Epithelial cell of esophagus (primary cell): ENCODE results near the gene FBXW4.
A peak's percentile ranks its signal among the peaks of the same experiment; 100 is the strongest.

Experiments used
- DNase-seq: peaks from one replicate; pipeline ENCODE4 v3.0.0; 2010; ENCODE audit warnings: low read depth
- H3K4me3 ChIP-seq: 2 replicates; pipeline ENCODE4 v1.5.1; 2011; ENCODE audit warnings: mild to moderate bottlenecking, low read length, control low read depth
- TF ChIP-seq, protein P1 (sequence below): IDR thresholded peaks from 2 replicates; pipeline ENCODE4 v1.5.1; 2011; ENCODE audit warnings: low read depth, mild to moderate bottlenecking, low read length, control low read depth, inconsistent platforms; ENCODE audit not compliant: insufficient read depth; ENCODE audit errors: missing control alignments

FBXW4 gene

DNA sequence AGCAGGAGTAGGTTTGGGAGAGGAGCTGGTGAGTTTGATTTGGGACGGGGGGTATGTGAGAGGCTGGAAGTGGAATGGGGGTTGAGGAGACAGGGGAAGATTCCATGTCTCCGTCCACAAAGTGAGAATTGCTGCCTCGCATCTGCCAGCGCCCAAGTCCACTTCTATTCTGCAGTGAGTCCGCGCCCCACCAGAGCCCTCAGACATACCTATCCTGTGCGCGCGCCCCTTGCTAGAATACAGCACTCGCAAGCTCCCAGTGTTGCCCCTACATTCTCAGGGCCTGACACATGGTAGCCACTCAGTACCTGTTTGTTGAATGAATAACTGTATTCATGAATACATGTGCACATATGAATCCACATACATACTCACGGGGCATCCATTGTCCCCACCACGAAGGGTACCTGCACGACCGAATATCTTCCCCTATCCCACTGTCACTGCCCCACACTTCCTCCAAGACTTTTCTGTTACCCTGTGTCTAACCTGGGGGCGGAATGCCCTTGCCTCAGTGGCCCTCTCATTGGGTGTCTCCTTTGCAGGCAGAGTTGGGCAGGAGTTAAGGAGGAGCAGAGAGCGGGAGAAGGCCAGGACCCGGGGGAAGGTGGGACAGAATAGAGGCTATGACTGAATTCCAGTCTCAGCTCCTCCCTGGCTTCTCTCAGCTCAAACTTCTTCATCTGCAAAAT lies 126.8 kb downstream of the FBXW4 start:
- no peak for DNase-seq
- TF ChIP-seq, protein P1, sequence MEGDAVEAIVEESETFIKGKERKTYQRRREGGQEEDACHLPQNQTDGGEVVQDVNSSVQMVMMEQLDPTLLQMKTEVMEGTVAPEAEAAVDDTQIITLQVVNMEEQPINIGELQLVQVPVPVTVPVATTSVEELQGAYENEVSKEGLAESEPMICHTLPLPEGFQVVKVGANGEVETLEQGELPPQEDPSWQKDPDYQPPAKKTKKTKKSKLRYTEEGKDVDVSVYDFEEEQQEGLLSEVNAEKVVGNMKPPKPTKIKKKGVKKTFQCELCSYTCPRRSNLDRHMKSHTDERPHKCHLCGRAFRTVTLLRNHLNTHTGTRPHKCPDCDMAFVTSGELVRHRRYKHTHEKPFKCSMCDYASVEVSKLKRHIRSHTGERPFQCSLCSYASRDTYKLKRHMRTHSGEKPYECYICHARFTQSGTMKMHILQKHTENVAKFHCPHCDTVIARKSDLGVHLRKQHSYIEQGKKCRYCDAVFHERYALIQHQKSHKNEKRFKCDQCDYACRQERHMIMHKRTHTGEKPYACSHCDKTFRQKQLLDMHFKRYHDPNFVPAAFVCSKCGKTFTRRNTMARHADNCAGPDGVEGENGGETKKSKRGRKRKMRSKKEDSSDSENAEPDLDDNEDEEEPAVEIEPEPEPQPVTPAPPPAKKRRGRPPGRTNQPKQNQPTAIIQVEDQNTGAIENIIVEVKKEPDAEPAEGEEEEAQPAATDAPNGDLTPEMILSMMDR, result no peak
- H3K4me3 ChIP-seq, result no peak overlapping the region

DNA sequence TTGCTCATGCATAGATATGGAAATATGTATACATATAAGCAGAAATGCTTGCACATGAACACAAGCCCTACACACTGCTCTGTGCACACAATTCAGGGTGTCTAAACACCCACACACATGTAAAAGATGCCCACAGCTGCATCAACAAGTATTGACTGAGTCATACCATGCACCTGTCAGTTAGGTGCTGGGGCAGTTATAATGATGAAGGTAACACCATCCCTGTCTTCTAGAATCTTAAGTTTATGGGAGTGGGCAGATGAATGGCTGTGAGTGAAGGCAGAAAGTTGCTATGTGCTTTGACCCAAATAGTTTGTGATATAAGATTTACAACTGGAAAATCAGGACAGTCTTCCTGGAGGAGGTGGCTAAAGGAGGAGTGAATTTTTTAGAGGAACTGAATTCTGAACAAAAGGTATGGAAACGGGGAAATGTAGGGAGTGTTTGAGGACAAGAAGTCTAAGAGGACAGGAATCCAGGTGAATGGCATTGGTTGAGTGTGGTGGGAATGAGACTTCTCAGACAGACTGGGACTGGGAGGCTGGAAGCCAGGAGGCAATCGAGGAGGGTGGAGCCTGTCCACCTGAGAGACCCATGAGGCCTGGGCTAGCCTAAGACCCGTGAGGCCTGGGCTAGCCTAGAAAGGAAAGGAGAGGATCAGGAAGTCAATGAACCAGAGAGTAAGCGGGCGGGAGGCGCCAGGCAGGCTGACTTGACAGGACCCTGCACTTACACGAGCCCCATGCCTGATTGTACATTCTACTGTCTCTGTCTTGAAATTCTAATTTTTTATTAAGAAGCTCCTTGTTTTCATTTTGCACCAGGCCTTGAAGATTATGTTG lies 127.6 kb downstream of the FBXW4 start:
- TF ChIP-seq, protein P1, result no peak
- DNase-seq, result peak; percentile 32
- H3K4me3 ChIP-seq, result no peak overlapping the region

DNA sequence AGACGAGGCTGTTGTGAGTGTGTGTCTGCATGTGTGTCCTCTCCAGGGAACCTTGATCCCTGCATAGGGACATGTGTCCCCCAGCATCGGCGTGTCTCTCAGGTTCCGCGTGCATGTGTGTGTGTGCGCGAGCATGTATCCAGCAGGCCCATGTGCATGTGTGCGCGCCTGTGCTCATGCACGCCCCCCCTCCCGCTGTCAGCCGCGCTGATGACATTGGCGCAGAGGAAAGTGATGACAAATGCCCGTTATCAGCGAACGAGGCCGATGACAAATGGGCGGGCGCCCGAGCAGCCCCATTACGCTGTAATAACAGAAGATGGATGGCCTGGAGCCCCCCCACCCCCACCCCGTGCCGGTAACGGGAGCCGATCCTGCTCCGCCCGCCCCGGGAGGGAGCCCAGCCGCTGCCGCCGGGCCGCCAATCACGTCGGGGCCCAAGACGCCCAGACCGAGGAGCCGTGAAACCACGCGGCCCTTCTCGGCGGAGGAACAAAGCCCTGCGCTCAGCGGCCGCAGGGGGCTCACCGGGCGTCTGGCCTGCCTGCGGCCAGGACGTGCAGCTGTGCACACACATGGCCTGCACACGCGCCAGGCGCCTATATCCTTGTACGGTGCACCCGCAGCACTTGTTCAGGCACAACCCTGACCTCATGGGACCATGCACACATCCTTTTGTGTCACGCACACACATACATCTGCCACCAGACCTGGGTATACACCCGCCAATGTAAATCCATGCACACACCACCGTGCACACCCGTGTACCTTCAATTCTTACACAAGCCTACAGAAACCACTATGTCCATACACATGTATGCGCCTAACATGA lies 128.4 kb downstream of the FBXW4 start:
- TF ChIP-seq, protein P1, result no peak
- no peak overlapping the region for H3K4me3 ChIP-seq
- no peak for DNase-seq

DNA sequence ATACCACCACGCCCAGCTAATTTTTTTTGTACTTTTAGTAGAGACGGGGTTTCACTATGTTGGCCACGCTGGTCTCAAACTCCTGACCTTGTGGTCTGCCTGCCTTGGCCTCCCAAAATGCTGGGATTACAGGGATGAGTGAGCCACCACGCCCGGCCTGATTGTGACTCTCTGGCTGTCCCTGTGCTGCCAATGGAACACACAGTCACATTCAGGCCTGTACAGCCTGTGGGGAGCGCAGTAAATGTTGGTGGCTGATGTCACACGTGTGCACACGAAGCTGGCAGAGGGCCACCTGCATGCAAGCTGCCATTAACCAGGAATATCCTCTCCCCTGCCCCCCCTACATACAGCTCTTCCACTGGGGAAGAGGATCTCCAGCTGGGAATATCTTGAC lies 129.0 kb downstream of the FBXW4 start:
- TF ChIP-seq, protein P1, result no peak
- no peak overlapping the region for H3K4me3 ChIP-seq
- no peak for DNase-seq

DNA sequence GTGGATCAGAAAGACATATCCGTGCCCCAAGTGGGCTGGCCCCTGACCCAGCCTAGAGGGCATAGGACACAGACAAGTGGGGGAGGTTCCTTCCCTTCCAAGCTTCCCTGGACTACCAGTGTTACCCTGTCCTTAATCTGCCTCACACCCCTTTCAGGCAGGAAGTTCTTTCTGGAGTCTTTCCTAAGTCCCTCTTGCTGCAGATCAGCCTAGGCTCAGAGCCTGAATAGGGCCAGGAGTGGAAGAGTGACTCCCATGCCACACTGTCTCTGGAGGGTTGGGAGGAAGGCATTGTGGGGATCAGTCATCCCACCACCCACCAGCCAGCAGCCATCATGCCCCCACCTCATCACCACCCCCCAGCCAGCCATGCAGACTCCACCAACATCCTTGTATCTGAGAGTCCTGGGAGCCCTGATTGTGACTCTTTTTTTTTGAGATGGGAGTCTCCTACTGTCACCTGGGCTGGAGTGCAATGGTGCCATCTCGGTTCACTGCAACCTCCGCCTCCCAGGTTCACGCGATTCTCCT lies 129.5 kb downstream of the FBXW4 start:
- DNase-seq, result no peak
- no peak overlapping the region for H3K4me3 ChIP-seq
- TF ChIP-seq, protein P1, result no peak

DNA sequence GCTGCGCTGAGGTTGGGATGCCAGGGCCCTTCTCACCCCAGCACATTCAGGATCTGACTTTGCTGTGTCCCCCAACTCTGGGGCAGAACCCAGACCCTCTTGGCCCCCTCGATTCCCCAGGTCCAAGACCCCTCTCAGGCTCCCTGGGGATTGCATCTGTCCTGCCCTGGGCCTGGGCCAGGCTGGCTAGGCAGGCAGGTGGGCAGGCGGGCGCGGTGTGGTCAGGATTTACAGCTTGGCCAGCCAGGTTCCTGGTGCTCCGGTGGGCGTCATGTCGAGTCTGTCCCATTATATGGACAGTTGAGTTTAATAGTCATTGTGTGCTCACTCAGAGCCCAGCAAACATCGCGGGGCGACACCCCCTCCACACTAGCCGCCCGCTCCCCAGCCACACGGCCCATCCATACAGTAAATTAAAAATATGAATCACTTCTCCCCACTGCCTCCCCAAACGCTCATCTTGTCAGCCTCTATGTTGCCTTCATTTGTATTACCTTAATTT lies 130.4 kb downstream of the FBXW4 start:
- TF ChIP-seq, protein P1, result no peak
- DNase-seq, result no peak
- no peak overlapping the region for H3K4me3 ChIP-seq
